ENCODE measurements around the gene SYTL3.

DNA sequence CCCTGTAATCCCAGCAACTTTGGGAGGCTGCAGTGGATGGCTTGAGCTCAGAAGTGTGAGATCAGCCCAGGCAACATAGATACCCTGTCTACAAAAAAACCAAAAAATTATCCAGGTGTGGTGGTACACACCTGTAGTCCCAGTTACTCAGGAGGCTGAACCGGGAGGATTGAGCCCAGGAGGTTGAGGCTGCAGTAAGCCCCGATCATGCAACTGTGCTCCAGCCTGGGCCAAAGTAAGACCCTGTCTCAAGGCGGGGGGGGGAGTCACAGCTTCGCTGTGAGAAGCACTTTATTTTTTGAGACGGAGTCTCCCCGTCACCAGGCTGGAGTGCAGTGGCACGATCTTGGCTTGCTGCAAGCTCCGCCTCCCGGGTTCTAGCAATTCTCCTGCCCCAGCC is 115.1 kb downstream of the SYTL3 start:
- TF ChIP-seq, protein P1, sequence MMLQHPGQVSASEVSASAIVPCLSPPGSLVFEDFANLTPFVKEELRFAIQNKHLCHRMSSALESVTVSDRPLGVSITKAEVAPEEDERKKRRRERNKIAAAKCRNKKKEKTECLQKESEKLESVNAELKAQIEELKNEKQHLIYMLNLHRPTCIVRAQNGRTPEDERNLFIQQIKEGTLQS (CRISPR knock-in tag; conservative IDR thresholded peaks at IDR 0.05): no peak
- TF ChIP-seq, protein P2, sequence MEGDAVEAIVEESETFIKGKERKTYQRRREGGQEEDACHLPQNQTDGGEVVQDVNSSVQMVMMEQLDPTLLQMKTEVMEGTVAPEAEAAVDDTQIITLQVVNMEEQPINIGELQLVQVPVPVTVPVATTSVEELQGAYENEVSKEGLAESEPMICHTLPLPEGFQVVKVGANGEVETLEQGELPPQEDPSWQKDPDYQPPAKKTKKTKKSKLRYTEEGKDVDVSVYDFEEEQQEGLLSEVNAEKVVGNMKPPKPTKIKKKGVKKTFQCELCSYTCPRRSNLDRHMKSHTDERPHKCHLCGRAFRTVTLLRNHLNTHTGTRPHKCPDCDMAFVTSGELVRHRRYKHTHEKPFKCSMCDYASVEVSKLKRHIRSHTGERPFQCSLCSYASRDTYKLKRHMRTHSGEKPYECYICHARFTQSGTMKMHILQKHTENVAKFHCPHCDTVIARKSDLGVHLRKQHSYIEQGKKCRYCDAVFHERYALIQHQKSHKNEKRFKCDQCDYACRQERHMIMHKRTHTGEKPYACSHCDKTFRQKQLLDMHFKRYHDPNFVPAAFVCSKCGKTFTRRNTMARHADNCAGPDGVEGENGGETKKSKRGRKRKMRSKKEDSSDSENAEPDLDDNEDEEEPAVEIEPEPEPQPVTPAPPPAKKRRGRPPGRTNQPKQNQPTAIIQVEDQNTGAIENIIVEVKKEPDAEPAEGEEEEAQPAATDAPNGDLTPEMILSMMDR (IDR thresholded peaks at IDR 0.05): no peak
- TF ChIP-seq, protein P3, sequence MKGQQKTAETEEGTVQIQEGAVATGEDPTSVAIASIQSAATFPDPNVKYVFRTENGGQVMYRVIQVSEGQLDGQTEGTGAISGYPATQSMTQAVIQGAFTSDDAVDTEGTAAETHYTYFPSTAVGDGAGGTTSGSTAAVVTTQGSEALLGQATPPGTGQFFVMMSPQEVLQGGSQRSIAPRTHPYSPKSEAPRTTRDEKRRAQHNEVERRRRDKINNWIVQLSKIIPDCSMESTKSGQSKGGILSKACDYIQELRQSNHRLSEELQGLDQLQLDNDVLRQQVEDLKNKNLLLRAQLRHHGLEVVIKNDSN (CRISPR knock-in tag; IDR thresholded peaks at IDR 0.05): no peak
- TF ChIP-seq NFATC4 (CRISPR knock-in tag; IDR thresholded peaks at IDR 0.05): no peak
- TF ChIP-seq, protein P4, sequence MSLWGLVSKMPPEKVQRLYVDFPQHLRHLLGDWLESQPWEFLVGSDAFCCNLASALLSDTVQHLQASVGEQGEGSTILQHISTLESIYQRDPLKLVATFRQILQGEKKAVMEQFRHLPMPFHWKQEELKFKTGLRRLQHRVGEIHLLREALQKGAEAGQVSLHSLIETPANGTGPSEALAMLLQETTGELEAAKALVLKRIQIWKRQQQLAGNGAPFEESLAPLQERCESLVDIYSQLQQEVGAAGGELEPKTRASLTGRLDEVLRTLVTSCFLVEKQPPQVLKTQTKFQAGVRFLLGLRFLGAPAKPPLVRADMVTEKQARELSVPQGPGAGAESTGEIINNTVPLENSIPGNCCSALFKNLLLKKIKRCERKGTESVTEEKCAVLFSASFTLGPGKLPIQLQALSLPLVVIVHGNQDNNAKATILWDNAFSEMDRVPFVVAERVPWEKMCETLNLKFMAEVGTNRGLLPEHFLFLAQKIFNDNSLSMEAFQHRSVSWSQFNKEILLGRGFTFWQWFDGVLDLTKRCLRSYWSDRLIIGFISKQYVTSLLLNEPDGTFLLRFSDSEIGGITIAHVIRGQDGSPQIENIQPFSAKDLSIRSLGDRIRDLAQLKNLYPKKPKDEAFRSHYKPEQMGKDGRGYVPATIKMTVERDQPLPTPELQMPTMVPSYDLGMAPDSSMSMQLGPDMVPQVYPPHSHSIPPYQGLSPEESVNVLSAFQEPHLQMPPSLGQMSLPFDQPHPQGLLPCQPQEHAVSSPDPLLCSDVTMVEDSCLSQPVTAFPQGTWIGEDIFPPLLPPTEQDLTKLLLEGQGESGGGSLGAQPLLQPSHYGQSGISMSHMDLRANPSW (CRISPR knock-in tag; conservative IDR thresholded peaks at IDR 0.05; ENCODE audit: low read depth): no peak
- TF ChIP-seq, protein P5, sequence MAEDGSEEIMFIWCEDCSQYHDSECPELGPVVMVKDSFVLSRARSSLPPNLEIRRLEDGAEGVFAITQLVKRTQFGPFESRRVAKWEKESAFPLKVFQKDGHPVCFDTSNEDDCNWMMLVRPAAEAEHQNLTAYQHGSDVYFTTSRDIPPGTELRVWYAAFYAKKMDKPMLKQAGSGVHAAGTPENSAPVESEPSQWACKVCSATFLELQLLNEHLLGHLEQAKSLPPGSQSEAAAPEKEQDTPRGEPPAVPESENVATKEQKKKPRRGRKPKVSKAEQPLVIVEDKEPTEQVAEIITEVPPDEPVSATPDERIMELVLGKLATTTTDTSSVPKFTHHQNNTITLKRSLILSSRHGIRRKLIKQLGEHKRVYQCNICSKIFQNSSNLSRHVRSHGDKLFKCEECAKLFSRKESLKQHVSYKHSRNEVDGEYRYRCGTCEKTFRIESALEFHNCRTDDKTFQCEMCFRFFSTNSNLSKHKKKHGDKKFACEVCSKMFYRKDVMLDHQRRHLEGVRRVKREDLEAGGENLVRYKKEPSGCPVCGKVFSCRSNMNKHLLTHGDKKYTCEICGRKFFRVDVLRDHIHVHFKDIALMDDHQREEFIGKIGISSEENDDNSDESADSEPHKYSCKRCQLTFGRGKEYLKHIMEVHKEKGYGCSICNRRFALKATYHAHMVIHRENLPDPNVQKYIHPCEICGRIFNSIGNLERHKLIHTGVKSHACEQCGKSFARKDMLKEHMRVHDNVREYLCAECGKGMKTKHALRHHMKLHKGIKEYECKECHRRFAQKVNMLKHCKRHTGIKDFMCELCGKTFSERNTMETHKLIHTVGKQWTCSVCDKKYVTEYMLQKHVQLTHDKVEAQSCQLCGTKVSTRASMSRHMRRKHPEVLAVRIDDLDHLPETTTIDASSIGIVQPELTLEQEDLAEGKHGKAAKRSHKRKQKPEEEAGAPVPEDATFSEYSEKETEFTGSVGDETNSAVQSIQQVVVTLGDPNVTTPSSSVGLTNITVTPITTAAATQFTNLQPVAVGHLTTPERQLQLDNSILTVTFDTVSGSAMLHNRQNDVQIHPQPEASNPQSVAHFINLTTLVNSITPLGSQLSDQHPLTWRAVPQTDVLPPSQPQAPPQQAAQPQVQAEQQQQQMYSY (CRISPR knock-in tag; IDR thresholded peaks at IDR 0.05): no peak
- no peak for TF ChIP-seq GABPB1 (CRISPR knock-in tag; IDR thresholded peaks at IDR 0.05)
- TF ChIP-seq, protein P6, sequence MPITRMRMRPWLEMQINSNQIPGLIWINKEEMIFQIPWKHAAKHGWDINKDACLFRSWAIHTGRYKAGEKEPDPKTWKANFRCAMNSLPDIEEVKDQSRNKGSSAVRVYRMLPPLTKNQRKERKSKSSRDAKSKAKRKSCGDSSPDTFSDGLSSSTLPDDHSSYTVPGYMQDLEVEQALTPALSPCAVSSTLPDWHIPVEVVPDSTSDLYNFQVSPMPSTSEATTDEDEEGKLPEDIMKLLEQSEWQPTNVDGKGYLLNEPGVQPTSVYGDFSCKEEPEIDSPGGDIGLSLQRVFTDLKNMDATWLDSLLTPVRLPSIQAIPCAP (CRISPR knock-in tag; IDR thresholded peaks at IDR 0.05): no peak
- no peak for TF ChIP-seq TP53 (CRISPR knock-in tag; IDR thresholded peaks at IDR 0.05)

Measured in WTC11 (cell line).